ENCODE measurements around the gene FXR1. TPM values are rescaled to one million over a fixed set of nuclear protein-coding genes. Genes with fewer than 3 reads are reported as not detected.

Gene FXR1
- total RNA-seq, 4 donors from 2014 or later = 14.2 to 106 (median 58.9) TPM

GRCh38 chr3:180909369-180910127 lies 2.9 kb upstream of the FXR1 start:
- no peaks in the 10 kb centered on the region for H3K36me3 ChIP-seq
- no peak for TF ChIP-seq POLR2A (IDR thresholded peaks at IDR 0.05)
- TF ChIP-seq CTCF (IDR thresholded peaks at IDR 0.05) = no peak
- no peak for TF ChIP-seq EP300 (IDR thresholded peaks at IDR 0.05; ENCODE audit: low read depth)
- no peak for TF ChIP-seq POLR2AphosphoS5 (IDR thresholded peaks at IDR 0.05)
- 73 to 79% methylated on average over 5 of the region's 5 CpGs for WGBS, 2 donors (ENCODE audit: low coverage in 1 of 2)
- DNase-seq = no peak
- H3K4me1 ChIP-seq = peaks cover 7 to 23% (median 15%) of the 10 kb centered on the region in 4 donors
- intact Hi-C loops (cut with DNase I; ENCODE audit: low total_unique reads) = no loop called here
- no peaks in the 10 kb centered on the region for H3K27me3 ChIP-seq
- H3K27ac ChIP-seq = no peak overlapping the region
- H3K9me3 ChIP-seq = no peaks in the 10 kb centered on the region
- in situ Hi-C loops (cut with MboI; ENCODE audit: low pct_ligation_motif_present in 1 of 4, low pct_unique_long_range_greater_than_20kb in 1 of 4, low sequenced_read_pairs in 3 of 4) = no loop called here
- no peak overlapping the region for H3K4me3 ChIP-seq

GRCh38 chr3:180910823-180911222 lies 1.6 kb upstream of the FXR1 start:
- TF ChIP-seq POLR2AphosphoS5 (IDR thresholded peaks at IDR 0.05) = no peak
- TF ChIP-seq POLR2A (IDR thresholded peaks at IDR 0.05) = no peak
- TF ChIP-seq CTCF (IDR thresholded peaks at IDR 0.05) = no peak
- TF ChIP-seq EP300 (IDR thresholded peaks at IDR 0.05; ENCODE audit: low read depth) = no peak
- Histone ChIP-seq H3K4me1 (peaks cover 7 to 35% (median 24%) of the 10 kb centered on the region in 4 donors), H3K36me3 (no peaks in the 10 kb centered on the region), H3K27ac (no peak overlapping the region), H3K27me3 (no peaks in the 10 kb centered on the region), H3K4me3 (no peak overlapping the region), H3K9me3 (no peaks in the 10 kb centered on the region)
- 93 to 96% methylated on average over 4 of the region's 4 CpGs for WGBS, 2 donors (ENCODE audit: low coverage in 1 of 2)
- in situ Hi-C loops (cut with MboI; ENCODE audit: low pct_ligation_motif_present in 1 of 4, low pct_unique_long_range_greater_than_20kb in 1 of 4, low sequenced_read_pairs in 3 of 4) (no loop called here), intact Hi-C loops (cut with DNase I; ENCODE audit: low total_unique reads) (no loop called here)
- no peak for DNase-seq

- H3K9me3 ChIP-seq = no peaks in the 10 kb centered on the region
- no peak for DNase-seq
- no peaks in the 10 kb centered on the region for H3K27me3 ChIP-seq
- H3K27ac ChIP-seq = peak overlapping the region; percentile 85 to 90 (median 86)
- peaks cover 7 to 35% (median 25%) of the 10 kb centered on the region in 4 donors for H3K4me1 ChIP-seq
- TF ChIP-seq CTCF (IDR thresholded peaks at IDR 0.05) (no peak), POLR2AphosphoS5 (IDR thresholded peaks at IDR 0.05) (no peak), POLR2A (IDR thresholded peaks at IDR 0.05) (no peak), EP300 (IDR thresholded peaks at IDR 0.05; ENCODE audit: low read depth) (no peak)
- in situ Hi-C loops (cut with MboI; ENCODE audit: low pct_ligation_motif_present in 1 of 4, low pct_unique_long_range_greater_than_20kb in 1 of 4, low sequenced_read_pairs in 3 of 4) (no loop called here), intact Hi-C loops (cut with DNase I; ENCODE audit: low total_unique reads) (no loop called here)
- peak overlapping the region in 3 of 4 donors; percentile 59 to 92 (median 72) for H3K4me3 ChIP-seq
- H3K36me3 ChIP-seq = no peaks in the 10 kb centered on the region
- WGBS, 2 donors (ENCODE audit: low coverage in 1 of 2) = 30 to 36% methylated on average over 5 to 6 of the region's 6 CpGs
These were observed 580 bp upstream of the FXR1 start for GRCh38 chr3:180911876-180912303.

GRCh38 chr3:180913581-180914404 lies 1.3 kb downstream of the FXR1 start:
- intact Hi-C loops (cut with DNase I; ENCODE audit: low total_unique reads) = no loop called here
- 30 to 39% methylated on average over 19 of the region's 19 CpGs for WGBS, 2 donors (ENCODE audit: low coverage in 1 of 2)
- H3K27ac ChIP-seq = peak overlapping the region in 3 of 4 donors; percentile 85 to 90 (median 85)
- no peaks in the 10 kb centered on the region for H3K36me3 ChIP-seq
- H3K27me3 ChIP-seq = no peaks in the 10 kb centered on the region
- H3K9me3 ChIP-seq = no peaks in the 10 kb centered on the region
- in situ Hi-C loops (cut with MboI; ENCODE audit: low pct_ligation_motif_present in 1 of 4, low pct_unique_long_range_greater_than_20kb in 1 of 4, low sequenced_read_pairs in 3 of 4) = no loop called here
- peak overlapping the region; percentile 59 to 92 (median 78) for H3K4me3 ChIP-seq
- TF ChIP-seq EP300 (IDR thresholded peaks at IDR 0.05; ENCODE audit: low read depth) = no peak
- TF ChIP-seq POLR2A (IDR thresholded peaks at IDR 0.05) = no peak
- no peak for TF ChIP-seq POLR2AphosphoS5 (IDR thresholded peaks at IDR 0.05)
- TF ChIP-seq CTCF (IDR thresholded peaks at IDR 0.05) = no peak
- peaks cover 7 to 35% (median 25%) of the 10 kb centered on the region in 4 donors for H3K4me1 ChIP-seq
- no peak for DNase-seq
